HepG2 (cell line): ENCODE measurements around the gene PSMD12. TPM values are rescaled to one million over a fixed set of nuclear protein-coding genes. Genes with fewer than 3 reads are reported as not detected.

Experiments used
- ATAC-seq: fragments of 200-7000 bp; cut with Tn5 transposase; 3 replicates; pipeline ENCODE4 v1.9.1; 2020; ENCODE audit warnings: mild to moderate bottlenecking, moderate library complexity
- BruUV-seq: library from RNA; stranded (reverse); fragments of 400-500 nt; replicated peaks from 2 replicates; lab custom pipeline; 2021; lab: Mats Ljungman, UMichigan
- CTCF ChIA-PET: fragments of 300-600 bp; formaldehyde crosslinking; extraction: SDS; loops from one replicate; lab custom pipeline; 2021; ENCODE audit warnings: low total read pairs, inconsistent platforms, low intra/inter-chr PET ratio; lab: Yijun Ruan, JAX
- POLR2A ChIA-PET: fragments of 350-600 bp; sonication (Branson Sonifier 250); formaldehyde crosslinking; loops from one replicate; lab custom pipeline; 2020; ENCODE audit warnings: antibody characterized with exemption, inconsistent platforms; lab: Yijun Ruan, JAX
- DNase-seq: peaks from one replicate; pipeline ENCODE4 v3.0.0-alpha.2; 2015; ENCODE audit warnings: low spot score
- FAIRE-seq: peaks from 3 replicates; lab custom pipeline; 2011; peaks lifted over from hg19 to GRCh38; lab: Jason Lieb, UNC
- H2AFZ ChIP-seq: one replicate; pipeline ENCODE4 v1.6.1; 2011; ENCODE audit warnings: low read length, inconsistent platforms
- H3K27ac ChIP-seq: fragments of 300-600 bp; 3 replicates; pipeline ENCODE4 v1.8.0; 2011; ENCODE audit warnings: mixed run types, mild to moderate bottlenecking, mixed read lengths, low read length, inconsistent platforms; ENCODE audit not compliant: insufficient read depth; ENCODE audit errors: extremely low read length
- H3K27me3 ChIP-seq, 2 experiments: fragments of 200-600 bp in 1 of 2; 2 replicates in 1 of 2; 3 replicates in 1 of 2; pipeline versions ENCODE4 v1.6.0 to v1.8.0; 2011; ENCODE audit warnings: low read length in 2 of 2, mild to moderate bottlenecking in 2 of 2, moderate library complexity in 2 of 2, inconsistent platforms in 1 of 2; ENCODE audit not compliant: insufficient read depth in 2 of 2, control insufficient read depth in 1 of 2
- H3K36me3 ChIP-seq, 2 experiments: fragments of 200-600 bp in 1 of 2; replicated peaks in 1 of 2; 2 replicates in 1 of 2; 3 replicates in 1 of 2; pipeline versions ENCODE4 v1.5.1 to v1.8.0; 2011; ENCODE audit warnings: low read length in 2 of 2, inconsistent platforms in 1 of 2; ENCODE audit not compliant: insufficient read depth in 2 of 2, control insufficient read depth in 1 of 2
- H3K4me1 ChIP-seq: 2 replicates; pipeline ENCODE4 v1.5.1; 2012; ENCODE audit warnings: low read length, inconsistent platforms; ENCODE audit not compliant: insufficient read depth
- H3K4me2 ChIP-seq: 2 replicates; pipeline ENCODE4 v1.6.0; 2011; ENCODE audit warnings: low read depth, low read length, inconsistent platforms
- H3K4me3 ChIP-seq, 3 experiments: fragments of 200-600 bp in 1 of 3; sonication (generic), shearing (Covaris generic) in 1 of 3; replicated peaks in 1 of 3; 2 replicates each; pipeline ENCODE4 v1.5.1; 2011 to 2016; ENCODE audit warnings: low read length in 3 of 3, inconsistent platforms in 2 of 3, low read depth in 2 of 3, mild to moderate bottlenecking in 2 of 3, control low read depth in 1 of 3, mixed read lengths in 1 of 3; ENCODE audit not compliant: insufficient read depth in 1 of 3
- H3K79me2 ChIP-seq: one replicate; pipeline ENCODE4 v1.6.1; 2011; ENCODE audit warnings: low read length, inconsistent platforms; ENCODE audit not compliant: insufficient read depth
- H3K9ac ChIP-seq: 2 replicates; pipeline ENCODE4 v1.6.0; 2011; ENCODE audit warnings: mild to moderate bottlenecking, low read depth, low read length, inconsistent platforms; ENCODE audit not compliant: insufficient read depth
- H3K9me3 ChIP-seq: 2 replicates; pipeline ENCODE4 v1.5.1; 2012; ENCODE audit warnings: mild to moderate bottlenecking, low read length
- H4K20me1 ChIP-seq: 2 replicates; pipeline ENCODE4 v1.6.0; 2011; ENCODE audit warnings: inconsistent platforms, mild to moderate bottlenecking, low read length, moderate library complexity; ENCODE audit not compliant: insufficient read depth
- ADNP ChIP-seq: sonication (generic); formaldehyde crosslinking; IDR thresholded peaks from 2 replicates; pipeline ENCODE4 v1.4.0; 2020; ENCODE audit warnings: missing genetic modification reagents
- FLYWCH1 ChIP-seq: sonication (generic); formaldehyde crosslinking; IDR thresholded peaks from 2 replicates; pipeline ENCODE4 v1.8.1; 2023; ENCODE audit warnings: mild to moderate bottlenecking, missing genetic modification reagents
- FOXO4 ChIP-seq: sonication (generic); formaldehyde crosslinking; conservative IDR thresholded peaks from 2 replicates; pipeline ENCODE4 v1.8.1; 2023; ENCODE audit warnings: missing genetic modification reagents
- HHEX ChIP-seq: IDR thresholded peaks from 2 replicates; pipeline ENCODE4 v1.6.1; 2016; ENCODE audit warnings: control low read depth
- HOXA5 ChIP-seq: sonication (generic); formaldehyde crosslinking; IDR thresholded peaks from 2 replicates; pipeline ENCODE4 v1.4.0; 2020; ENCODE audit warnings: missing genetic modification reagents
- ISX ChIP-seq: sonication (generic); formaldehyde crosslinking; conservative IDR thresholded peaks from 2 replicates; pipeline ENCODE4 v1.5.0; 2020; ENCODE audit warnings: missing genetic modification reagents
- KAT7 ChIP-seq: IDR thresholded peaks from 2 replicates; pipeline ENCODE4 v1.6.1; 2018; ENCODE audit warnings: borderline replicate concordance, missing compliant biosample characterization
- SMAD9 ChIP-seq: sonication (generic); formaldehyde crosslinking; IDR thresholded peaks from 2 replicates; pipeline ENCODE4 v1.5.1; 2020; ENCODE audit warnings: mild to moderate bottlenecking, missing genetic modification reagents
- SOX6 ChIP-seq, 2 experiments: fragments of 450-650 bp in 1 of 2; sonication (generic) in 1 of 2; formaldehyde crosslinking in 1 of 2; IDR thresholded peaks; 2 replicates each; pipeline versions ENCODE4 v1.4.0 to v1.6.1; 2017 to 2020; ENCODE audit warnings: antibody characterized with exemption in 1 of 2, mild to moderate bottlenecking in 1 of 2, missing genetic modification reagents in 1 of 2
- TBP ChIP-seq: sonication (generic); formaldehyde crosslinking; IDR thresholded peaks from 2 replicates; pipeline ENCODE4 v1.5.0; 2020; ENCODE audit warnings: missing genetic modification reagents
- ZKSCAN8 ChIP-seq: IDR thresholded peaks from 2 replicates; pipeline ENCODE4 v1.6.1; 2016; ENCODE audit warnings: borderline replicate concordance, missing genetic modification reagents, missing compliant biosample characterization
- ZMAT5 ChIP-seq: sonication (generic); formaldehyde crosslinking; IDR thresholded peaks from 2 replicates; pipeline ENCODE4 v1.5.0; 2020; ENCODE audit warnings: mild to moderate bottlenecking, low read depth, missing genetic modification reagents, borderline replicate concordance
- ZNF121 ChIP-seq: sonication (generic); formaldehyde crosslinking; IDR thresholded peaks from 2 replicates; pipeline ENCODE4 v1.5.0; 2020; ENCODE audit warnings: mild to moderate bottlenecking, missing genetic modification reagents
- ZNF280B ChIP-seq: sonication (generic); formaldehyde crosslinking; IDR thresholded peaks from 2 replicates; pipeline ENCODE4 v1.5.0; 2020; ENCODE audit warnings: missing genetic modification reagents, mild to moderate bottlenecking, borderline replicate concordance
- ZNF441 ChIP-seq: sonication (generic); formaldehyde crosslinking; IDR thresholded peaks from 2 replicates; pipeline ENCODE4 v1.7.0; 2021; ENCODE audit warnings: missing genetic modification reagents, borderline replicate concordance
- ZNF737 ChIP-seq: sonication (generic); formaldehyde crosslinking; IDR thresholded peaks from 2 replicates; pipeline ENCODE4 v1.5.0; 2020; ENCODE audit warnings: missing genetic modification reagents, mild to moderate bottlenecking, borderline replicate concordance
- ZNF740 ChIP-seq: sonication (generic); formaldehyde crosslinking; IDR thresholded peaks from 2 replicates; pipeline ENCODE4 v1.4.0; 2020; ENCODE audit warnings: missing genetic modification reagents
- ZNF792 ChIP-seq: IDR thresholded peaks from 2 replicates; pipeline ENCODE4 v1.6.1; 2016
- ZSCAN31 ChIP-seq: sonication (generic); formaldehyde crosslinking; IDR thresholded peaks from 2 replicates; pipeline ENCODE4 v1.5.0; 2020; ENCODE audit warnings: low read depth, mild to moderate bottlenecking, missing genetic modification reagents
- WGBS: methylation state at CpG from one replicate; pipeline ENCODE4 v1.1.6; 2017; ENCODE audit warnings: low lambda C conversion rate; 5-methylcytosine and 5-hydroxymethylcytosine counted together
- in situ Hi-C: cut with HindIII; loops from 2 replicates; pipeline ENCODE4 v1.10.0; 2017; ENCODE audit warnings: low pct_unique_long_range_greater_than_20kb; ENCODE audit not compliant: extremely low pct_ligation_motif_present
- intact Hi-C: fragments of 100-400 bp; cut with micrococcal nuclease; formaldehyde crosslinking; loops from one replicate; pipeline ENCODE4 v1.10.0; 2022; ENCODE audit not compliant: unreplicated experiment
- polyA plus RNA-seq, 8 experiments: library from polyadenylated mRNA; depleted of rRNA in 3 of 8; stranded (reverse) in 7 of 8; unstranded in 1 of 8; fragments of >200 nt; fragmentation: Illumina TruSeq in 4 of 8; extraction: Trizol in 4 of 8; gene quantifications; 2 replicates each; pipeline versions ENCODE4 v1.2.1 to v1.2.3, GENCODE V29; 2011 to 2016; ENCODE audit warnings: low read depth in 4 of 8, missing spikeins in 1 of 8, mixed read lengths in 1 of 8; ENCODE audit not compliant: insufficient read depth in 1 of 8
- total RNA-seq, 5 experiments: library from RNA; depleted of rRNA; stranded (reverse); fragments of >200 nt; fragmentation: Illumina TruSeq; extraction: Trizol; gene quantifications; 2 replicates each; pipeline ENCODE4 v1.2.3, GENCODE V29; 2016; ENCODE audit warnings: low read depth in 1 of 5

Gene PSMD12
- total and polyA plus RNA-seq, 2 of the 13 experiments (the other 11 are each of a cell fraction or from before 2014, with no cell fraction given), result 27.4 to 71.7 TPM

GRCh38 chr17:67366193-67367157, at the start of gene PSMD12 (continued):
- TF ChIP-seq KAT7 (CRISPR knock-in tag), result peak; percentile 99
- TF ChIP-seq ZNF792 (CRISPR knock-in tag), result peak; percentile 84
- TF ChIP-seq ZSCAN31 (CRISPR knock-in tag), result peak; percentile 94
- TF ChIP-seq SMAD9 (CRISPR knock-in tag), result peak; percentile 87; the same call in 1 of the 2 replicates
- no peak for TF ChIP-seq FOXO4 (CRISPR knock-in tag)
- TF ChIP-seq ZNF740 (CRISPR knock-in tag), result peak; percentile 95
- peak; percentile 56; the same call in 1 of the 2 replicates for TF ChIP-seq ISX (CRISPR knock-in tag)

- no peaks in the 10 kb centered on the region for H3K9me3 ChIP-seq
- in situ Hi-C loops, result no loop called here
- no peak for TF ChIP-seq ADNP
- no peak for TF ChIP-seq TBP (CRISPR knock-in tag)
- no peak for TF ChIP-seq HOXA5
- no peak for TF ChIP-seq ZNF441
- no peak for TF ChIP-seq ZNF280B (CRISPR knock-in tag)
- no peak for TF ChIP-seq SOX6 (IDR thresholded peaks at IDR 0.05)
- no peak for TF ChIP-seq SOX6 (CRISPR knock-in tag; IDR thresholded peaks at IDR 0.05)
- TF ChIP-seq HHEX, result no peak
- no peak for TF ChIP-seq FLYWCH1 (CRISPR knock-in tag)
- no peak for TF ChIP-seq ZMAT5
- TF ChIP-seq ZNF121 (CRISPR knock-in tag), result no peak
- no peak for TF ChIP-seq ZNF737
- no peak for TF ChIP-seq ZKSCAN8
- TF ChIP-seq, all 625 proteins: peak for 0
- DNase-seq, result no peak
- no peaks in the 10 kb centered on the region for H3K27me3 ChIP-seq
- no peaks in the 10 kb centered on the region for H3K4me1 ChIP-seq
- no peak overlapping the region for H2AFZ ChIP-seq
- H3K9ac ChIP-seq, result no peak overlapping the region
- H3K79me2 ChIP-seq, result no peaks in the 10 kb centered on the region
- ChIA-PET POLR2A (no interaction called here), CTCF (no interaction called here)
- BruUV-seq, result no TSS peak
- no peak overlapping the region for H3K4me2 ChIP-seq
- intact Hi-C loops, result no loop called here
- 74% methylated on average over 7 of the region's 7 CpGs for WGBS
- FAIRE-seq, result no peak
- no peaks in the 10 kb centered on the region for H3K36me3 ChIP-seq
- no peak overlapping the region for H3K4me3 ChIP-seq
- H3K27ac ChIP-seq, result no peak overlapping the region
- H4K20me1 ChIP-seq, result no peaks in the 10 kb centered on the region
- ATAC-seq, result no peak
These were observed 48.9 kb upstream of the PSMD12 start for GRCh38 chr17:67415291-67415690.
